HUDEP-2 (cell line): Measurements from ENCODE around the gene PEAK1.
"Not testable (repeated sequence)": the region's sequence is repeated elsewhere in the genome, so short reads cannot be mapped to it uniquely, and the experiment has no call there.

Experiments
- DNase-seq, 76 experiments: peaks; one replicate each; lab custom pipeline; 2025; ENCODE audit not compliant: unreplicated experiment in 76 of 76; lab: John Stamatoyannopoulos, UW

PEAK1 gene

DNA sequence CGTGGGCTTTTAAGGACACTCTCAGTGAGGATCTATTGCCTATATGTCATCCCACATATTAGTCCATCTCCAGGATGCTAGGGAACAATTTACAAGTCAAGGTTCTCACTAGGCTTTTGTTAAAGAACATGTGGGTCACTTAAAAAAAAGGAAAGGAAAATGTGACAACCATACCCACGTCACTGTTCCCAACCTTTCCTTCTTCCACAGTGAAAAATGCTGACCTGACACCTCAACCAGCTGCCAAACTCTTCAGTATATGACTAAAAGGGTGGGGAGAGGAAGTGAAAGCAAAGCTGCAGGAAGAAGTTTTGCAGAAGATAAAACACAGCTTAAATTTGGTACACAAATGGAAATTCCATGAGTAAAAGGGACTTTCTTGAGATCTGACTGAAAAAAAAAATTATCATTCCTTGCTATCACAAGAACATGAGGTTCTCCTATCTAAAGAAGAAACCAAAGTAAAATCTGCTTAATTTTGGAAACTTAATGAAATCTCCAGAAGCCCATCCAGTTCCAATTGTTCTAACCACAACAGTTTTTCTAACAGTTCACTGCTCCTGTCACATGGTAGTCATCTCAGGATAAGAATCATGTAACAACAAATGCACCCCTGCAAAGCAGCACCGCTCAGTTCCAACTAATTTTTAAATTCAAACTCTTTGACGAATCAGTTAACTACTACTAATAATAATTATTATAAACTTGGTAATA lies 232.0 kb downstream of the PEAK1 start:
- DNase-seq: peak in 4 of 76 experiments; percentile 1 to 11 (median 2)

- peak in 14 of 76 experiments; percentile 1 to 23 (median 12) for DNase-seq
These were observed 233.3 kb downstream of the PEAK1 start for GRCh38 chr15:77186594-77187011.

DNA sequence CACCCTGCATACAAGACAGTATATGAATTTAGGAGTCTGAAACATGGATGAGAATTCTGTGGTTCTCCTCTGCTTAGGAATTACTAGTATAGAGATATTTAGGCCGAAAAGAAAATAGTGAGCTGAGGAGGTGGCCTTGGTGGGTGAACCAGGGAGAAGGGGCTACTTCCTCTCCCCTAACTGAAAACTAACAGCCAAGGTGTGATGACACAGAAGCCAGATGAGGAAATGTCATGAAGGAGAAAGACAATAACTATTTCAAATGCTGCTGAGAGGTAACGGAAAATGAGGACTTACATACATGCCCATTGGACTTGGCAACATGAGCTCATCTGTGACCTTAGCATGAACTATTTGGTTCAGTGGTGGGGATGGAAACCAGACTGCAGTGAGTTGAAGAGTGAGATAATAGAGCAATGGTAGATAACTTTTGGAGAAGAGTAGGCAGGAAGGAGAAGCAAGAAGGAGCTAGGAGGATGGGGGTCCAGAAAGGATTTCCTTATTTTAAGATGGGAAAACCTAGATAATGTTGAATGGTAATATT lies 234.6 kb downstream of the PEAK1 start:
- DNase-seq: peak in 2 of 76 experiments; percentile 3 to 17

DNA sequence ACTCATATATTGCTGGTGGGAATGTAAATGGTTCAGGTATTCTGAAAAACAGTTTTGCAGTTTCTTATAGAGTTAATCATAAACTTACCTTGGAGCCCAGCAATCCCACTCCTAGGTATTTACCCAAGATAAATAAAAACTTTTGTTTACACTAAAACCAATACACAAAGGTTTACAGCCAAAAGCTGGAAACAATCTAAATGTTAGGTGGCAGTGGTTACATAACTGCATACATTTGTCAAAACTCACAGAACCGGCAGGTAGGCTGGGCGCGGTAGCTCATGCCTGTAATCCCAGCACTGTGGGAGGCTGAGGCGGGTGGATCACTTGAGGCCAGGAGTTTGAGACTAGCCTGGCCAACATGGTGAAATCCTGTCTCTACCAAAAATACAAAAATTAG lies 235.6 kb downstream of the PEAK1 start:
- DNase-seq: not testable (repeated sequence)

- DNase-seq: no peak
These were observed 236.8 kb downstream of the PEAK1 start for GRCh38 chr15:77183066-77183465.

GRCh38 chr15:77181305-77182074 lies 238.4 kb downstream of the PEAK1 start:
- DNase-seq: no peak

GRCh38 chr15:77180757-77181156 lies 239.1 kb downstream of the PEAK1 start:
- DNase-seq: no peak

DNA sequence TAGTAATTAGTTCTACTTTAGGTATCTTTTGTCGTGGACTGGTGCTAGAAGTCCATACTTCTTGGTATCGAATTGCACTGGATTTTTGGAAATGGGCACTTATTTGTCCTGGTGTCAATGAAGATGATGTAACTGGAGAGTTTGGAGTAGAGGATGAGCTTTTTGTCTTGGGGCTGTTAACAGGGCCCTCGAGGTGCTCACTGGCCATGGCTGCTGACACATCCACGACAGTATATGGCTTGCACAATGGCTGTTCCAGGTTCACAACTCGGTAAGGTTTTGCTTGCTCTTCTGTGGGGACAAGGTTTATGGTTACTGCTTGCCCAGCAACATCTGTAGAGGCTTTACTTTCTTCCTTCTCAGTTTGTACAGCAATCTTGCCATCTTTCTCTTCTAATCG lies 239.6 kb downstream of the PEAK1 start:
- no peak for DNase-seq

DNA sequence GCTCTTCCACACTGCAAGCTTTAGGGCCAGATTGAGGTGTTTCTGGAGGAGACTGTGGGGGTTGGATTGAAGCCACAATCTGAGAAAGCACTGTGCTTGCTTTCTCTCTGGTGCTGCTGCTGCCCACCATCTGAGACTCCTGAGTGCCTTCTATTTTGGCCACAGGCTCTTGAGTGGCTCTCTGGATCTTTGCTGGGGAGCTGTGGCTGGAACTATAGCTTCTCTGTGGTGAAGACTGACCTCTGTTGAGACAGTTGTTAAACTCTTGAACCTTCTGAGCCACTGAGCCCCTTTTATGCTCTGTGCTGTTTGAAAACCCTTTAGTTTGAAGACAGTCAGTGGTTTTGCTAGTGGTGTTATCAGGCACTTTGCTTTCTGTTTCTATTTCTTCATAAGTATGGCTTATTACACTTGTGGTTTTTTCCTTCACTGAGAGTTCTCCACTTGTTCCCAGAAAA lies 240.3 kb downstream of the PEAK1 start:
- no peak for DNase-seq

- DNase-seq: no peak
These were observed 241.5 kb downstream of the PEAK1 start for GRCh38 chr15:77178411-77178810.

- not testable (repeated sequence) for DNase-seq
These were observed 243.8 kb downstream of the PEAK1 start for GRCh38 chr15:77176148-77176547.

DNA sequence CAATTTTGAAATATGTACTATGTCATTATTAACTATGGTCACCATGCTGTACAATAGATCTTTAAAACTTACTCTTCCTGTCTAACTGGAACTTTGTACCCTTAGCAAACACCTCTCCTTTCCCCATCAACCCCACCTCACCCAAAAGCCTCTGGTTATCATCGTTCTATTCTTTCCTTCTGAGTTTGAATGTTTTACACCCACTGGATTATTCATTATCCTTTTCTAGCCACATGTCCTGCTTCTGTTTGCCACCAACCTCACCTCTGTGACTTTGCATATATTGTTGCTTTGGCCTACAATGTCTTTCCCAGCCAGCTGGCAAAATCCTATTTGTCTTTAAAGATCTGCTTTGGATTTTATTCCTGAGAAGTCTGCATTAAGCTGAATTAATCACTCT lies 246.4 kb downstream of the PEAK1 start:
- DNase-seq: no peak

DNA sequence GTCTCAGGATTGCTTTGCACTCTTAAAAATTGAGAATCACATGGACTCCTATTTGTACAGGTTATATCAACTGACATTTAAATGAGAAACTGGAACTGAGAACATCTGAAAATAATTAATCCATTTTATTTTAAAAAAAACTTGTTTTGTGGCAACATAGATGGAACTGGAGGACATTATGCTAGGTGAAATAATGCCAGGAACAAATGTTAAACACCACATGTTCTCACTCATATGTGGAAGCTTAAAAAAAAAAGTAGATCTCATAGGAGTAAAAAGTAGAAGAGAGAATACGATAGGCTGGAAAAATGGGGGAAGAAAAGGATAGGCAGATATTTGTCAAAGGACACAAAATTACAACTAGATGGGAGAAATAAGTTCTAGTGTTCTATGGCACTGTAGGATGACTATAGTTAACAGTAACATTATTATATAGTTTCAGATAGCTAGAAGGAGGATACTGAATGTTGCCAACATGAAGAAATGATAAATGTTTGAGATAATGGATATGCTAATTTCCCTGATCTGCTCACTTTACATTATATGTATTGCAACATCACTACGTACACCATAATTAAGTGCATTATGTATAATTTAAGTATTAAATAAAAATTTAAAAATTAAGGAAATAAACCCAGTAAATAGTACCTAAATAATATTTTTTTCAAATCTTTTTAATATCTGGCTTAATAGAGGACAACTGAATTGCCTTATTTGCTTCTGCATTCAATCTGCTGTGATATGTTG lies 248.5 kb downstream of the PEAK1 start:
- no peak for DNase-seq

GRCh38 chr15:77168616-77169015 lies 251.3 kb downstream of the PEAK1 start:
- DNase-seq: no peak

GRCh38 chr15:77168141-77168540 lies 251.8 kb downstream of the PEAK1 start:
- no peak for DNase-seq

DNA sequence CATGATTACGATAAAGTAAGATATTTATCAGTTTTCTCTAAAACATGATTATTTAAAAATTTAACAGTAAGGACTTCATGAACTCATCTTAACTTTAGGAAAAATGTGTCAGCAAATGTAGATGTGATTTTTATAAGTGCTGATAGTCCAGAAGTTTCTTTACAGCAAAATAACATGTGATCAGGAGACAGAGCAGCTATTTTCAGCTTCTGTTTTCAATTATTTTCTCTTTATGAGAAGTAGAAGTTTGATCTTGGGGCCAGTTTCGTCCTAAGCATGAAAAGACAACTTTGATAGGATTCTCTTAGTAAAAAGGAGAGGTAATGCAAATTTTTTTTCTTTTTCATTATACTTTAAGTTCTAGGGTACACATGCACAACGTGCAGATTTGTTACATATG lies 252.5 kb downstream of the PEAK1 start:
- DNase-seq: no peak

DNA sequence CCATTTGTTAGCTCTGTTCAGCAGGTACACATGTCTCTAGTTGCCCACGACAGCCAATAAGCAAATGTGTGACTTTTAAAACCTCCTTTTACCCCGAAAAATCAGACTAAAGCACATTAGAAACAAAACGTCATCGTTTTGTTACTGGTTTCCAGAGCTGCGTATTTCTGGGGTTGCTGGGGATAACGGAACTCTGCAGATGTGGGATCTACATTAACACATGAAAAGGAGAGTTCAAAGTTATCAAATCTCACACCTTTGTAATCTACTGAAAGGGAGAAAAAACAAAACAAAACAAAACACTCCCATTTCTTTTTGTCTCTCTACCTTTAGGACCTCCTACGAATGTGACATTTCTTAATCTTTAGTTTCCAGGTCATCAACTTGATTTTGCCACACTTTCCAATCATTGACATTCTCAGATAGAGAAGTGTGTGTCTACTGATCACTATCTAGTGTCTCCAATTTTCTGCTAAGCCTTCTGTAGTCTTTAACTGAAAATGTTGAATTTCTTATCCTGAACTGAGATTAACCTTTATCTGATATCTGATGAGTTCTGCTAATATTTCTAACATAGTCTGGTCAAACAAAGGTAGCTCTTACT lies 256.0 kb downstream of the PEAK1 start:
- DNase-seq: no peak

DNA sequence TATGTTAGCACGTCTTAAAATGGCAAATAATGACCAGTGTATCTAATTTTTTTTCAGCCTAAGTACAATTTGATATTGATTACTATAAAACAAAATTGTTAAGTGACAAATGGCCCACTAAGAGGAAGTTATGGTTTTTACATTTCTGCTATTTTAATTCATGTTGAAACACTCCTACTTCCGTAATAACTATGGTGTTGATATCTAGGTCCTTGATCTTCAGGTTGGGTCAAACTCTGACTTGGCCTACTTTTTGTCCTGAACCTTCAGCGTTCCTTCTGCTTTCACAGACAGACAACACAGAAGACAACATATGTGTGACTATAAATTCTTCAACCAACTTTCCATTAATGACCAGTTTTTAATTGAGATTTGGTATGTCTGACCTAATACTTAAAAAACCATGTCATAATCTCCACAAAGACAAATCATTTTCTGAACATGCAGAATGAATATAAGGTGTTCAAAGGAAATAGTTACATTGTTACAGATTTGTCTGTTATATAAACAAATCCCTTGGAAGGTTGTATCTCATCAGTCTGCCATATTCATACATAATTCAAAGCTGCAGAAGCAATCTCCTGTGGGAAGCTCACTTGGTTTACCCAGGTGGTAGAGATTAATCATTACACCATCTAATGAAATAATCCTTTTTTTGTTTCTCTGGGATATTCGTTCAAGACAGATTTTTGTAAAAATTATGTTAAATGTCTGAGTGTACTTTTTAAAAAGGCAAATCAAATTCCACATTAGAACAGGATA lies 256.9 kb downstream of the PEAK1 start:
- no peak for DNase-seq

DNA sequence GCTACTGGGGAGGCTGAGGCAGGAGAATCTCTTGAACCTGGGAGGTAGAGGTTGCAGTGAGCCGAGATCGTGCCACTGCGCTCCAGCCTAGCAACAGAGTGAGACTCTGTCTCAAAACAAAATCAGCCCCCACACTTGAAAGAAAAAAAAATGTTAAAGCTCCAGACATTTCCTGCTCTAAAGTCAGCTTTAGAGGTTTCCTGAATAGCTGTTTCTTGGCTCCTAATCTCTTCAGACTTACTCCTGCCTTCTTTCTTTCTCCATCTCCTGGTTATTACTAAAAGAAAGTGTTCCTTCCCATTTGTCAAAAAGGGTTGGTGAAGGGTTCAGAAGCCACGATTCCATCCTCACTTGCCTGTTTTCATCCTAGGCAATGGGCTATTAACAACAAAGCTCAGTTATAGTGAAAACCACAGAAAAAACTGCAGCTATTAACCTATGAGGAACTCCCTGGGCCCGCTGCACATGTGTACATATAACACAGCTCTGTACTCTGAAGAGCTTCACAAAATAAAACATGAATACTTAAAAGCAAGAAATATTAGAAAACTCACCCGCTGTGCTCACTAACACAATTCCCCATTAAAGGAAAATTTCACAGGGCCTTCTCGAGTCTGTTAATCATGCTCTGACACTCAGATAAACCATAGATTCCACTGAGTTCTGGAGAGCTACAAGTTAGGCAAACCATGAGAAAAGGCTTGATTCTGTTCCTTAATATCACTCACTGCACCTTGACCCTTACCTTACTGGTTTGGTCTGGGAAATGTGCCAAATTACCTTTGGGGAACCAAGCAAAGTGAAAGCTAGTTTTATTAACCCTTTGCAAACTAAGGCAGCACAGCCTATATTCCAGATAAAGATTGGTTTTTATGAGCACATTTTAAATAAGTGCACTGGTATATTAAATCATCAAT lies 259.1 kb downstream of the PEAK1 start:
- no peak for DNase-seq
